Left renal pelvis (tissue), 4 donors: Measurements from ENCODE around the gene COL1A2. TPM values are rescaled to one million over a fixed set of nuclear protein-coding genes. Genes with fewer than 3 reads are reported as not detected.

Experiments used
- DNase-seq, 4 donors: peaks; one replicate each; pipeline ENCODE4 v3.0.0-alpha.2; 2013; ENCODE audit warnings: low read depth in 4 of 4, low spot score in 3 of 4
- polyA plus RNA-seq, 4 donors: library from polyadenylated mRNA; unstranded; fragments of 120-200 nt; gene quantifications; one replicate each; pipeline ENCODE4 v1.2.1, GENCODE V29; 2013; ENCODE audit not compliant: insufficient read length in 4 of 4

COL1A2 gene
- 1,000 to 10,000 TPM in 3 of 4 donors, 100 to 1,000 TPM in 1; 609 to 6,960 (median 1,286) TPM for polyA plus RNA-seq

GRCh38 chr7:94394437-94395140, at the start of gene COL1A2:
Gene COL1A2 (plus strand): TSS chr7:94394895. CDS start chr7:94395032, 137 bp downstream.
- no peak for DNase-seq

DNA sequence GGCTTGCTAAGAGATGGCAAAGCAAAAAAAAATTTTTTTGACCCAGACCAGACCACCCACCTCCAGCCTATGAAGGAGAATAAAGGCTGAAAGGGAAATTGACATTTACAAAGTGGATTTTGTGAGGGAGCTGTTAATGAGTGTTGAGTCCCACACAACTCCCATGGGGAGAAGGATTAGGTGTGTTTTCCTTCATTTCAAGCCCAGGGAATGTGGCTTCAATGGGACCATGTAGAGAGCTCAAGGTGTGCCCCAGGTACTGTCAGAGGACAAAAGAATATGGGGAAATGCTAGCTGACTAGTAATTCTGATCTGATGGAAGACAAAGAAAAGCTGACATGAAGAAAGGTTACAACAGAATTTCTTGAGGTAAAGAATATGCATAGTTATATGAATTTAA, 48.8 kb upstream of the COL1A2 start:
- DNase-seq = no peak

DNA sequence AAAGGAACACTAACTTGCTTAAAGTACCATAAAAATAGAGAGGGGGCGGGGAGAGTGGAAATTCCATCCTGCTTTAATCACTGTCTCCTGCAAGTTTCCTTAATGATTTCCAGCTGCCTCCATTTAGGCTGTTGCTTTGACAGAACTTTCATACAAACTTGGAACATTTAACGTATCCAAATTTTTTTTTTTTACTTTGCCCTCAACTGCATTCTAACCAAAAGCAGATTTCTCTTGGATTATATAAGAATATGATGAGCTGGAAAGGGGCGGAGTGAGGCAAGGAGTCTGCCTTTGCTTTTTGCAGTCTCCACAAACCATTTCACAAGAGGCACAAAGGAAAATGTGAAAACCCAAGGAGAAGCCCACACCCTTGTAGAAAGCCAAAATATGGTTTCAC, 46.6 kb upstream of the COL1A2 start:
- peak; percentile 45 to 52 (median 48) for DNase-seq

GRCh38 chr7:94350734-94351133, 44.0 kb upstream of the COL1A2 start:
- DNase-seq = no peak

DNA sequence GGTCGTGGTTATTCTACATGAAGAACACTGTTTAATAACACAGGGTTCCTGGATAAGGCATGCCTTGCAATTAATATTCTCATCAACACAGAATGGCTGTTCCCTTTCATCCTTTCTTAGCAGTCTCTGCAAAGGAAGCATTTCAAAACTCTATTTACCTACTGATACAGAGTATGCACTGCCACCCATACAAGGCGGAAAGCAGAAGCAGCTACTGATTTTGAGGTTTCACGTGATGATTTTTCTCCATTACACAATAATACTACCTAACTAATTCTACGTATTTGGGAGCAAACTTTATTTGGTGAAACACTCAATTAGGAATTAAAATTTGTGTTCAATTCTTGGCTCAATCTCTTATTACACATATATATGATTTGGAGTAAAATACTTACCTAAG, 43.0 kb upstream of the COL1A2 start:
- no peak for DNase-seq

DNA sequence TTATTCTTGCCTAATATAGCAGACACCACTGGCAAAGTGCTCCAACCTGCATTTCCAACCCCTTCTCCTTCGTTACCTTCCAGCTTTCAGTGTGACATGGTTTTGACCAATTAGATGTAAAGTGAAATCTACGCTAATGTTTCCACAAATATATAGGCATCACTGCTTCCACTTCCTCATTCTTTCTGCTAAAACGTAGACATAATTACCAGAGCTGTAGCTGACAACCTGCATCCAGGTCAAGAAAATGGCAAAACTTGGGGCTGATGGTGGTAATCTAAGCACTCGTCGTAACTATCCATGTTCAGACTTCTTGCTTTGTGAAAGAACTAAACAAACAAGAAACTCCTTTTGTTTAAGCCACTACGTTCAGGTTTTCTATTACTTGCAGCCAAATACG, 41.8 kb upstream of the COL1A2 start:
- DNase-seq = no peak

- no peak for DNase-seq
Observed at GRCh38 chr7:94354953-94355352, 39.7 kb upstream of the COL1A2 start.

DNA sequence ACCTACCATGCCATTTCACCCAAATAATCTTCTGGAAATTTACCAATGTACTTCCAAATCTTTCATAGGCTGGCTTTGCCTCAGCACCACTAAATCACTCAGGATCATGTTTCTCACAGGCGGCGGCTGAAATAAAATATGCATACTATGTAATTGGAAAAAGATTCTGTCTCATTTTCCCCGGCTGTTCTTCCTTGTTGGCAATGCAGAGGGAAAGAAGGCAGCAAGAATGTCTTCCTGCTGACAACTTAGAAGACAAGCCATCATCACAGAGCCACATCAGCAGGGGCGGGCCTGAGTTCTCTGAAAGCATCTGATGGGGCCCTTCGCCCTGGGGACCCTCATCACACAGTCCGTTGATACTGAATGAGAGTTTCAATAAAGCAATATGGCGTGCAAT, 39.2 kb upstream of the COL1A2 start:
- no peak for DNase-seq

DNA sequence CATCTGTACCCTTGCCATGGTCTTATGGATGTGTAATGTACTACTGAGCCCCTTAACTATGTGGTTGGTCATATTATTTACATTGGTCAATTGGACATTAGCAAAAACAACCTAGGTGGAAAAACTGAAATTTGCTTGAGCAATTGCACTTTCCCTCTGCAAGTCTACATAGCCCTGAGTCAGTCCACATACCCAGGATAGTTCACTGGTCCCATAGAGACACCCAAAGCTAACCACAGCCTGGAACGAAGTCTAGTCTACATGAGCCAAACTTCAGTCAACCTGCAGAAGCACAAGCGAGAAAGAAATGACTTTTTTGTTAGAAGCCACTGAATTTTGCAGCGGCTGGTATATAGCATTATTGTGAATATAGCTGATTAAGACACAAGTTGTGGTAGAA, 37.6 kb upstream of the COL1A2 start:
- no peak for DNase-seq

DNA sequence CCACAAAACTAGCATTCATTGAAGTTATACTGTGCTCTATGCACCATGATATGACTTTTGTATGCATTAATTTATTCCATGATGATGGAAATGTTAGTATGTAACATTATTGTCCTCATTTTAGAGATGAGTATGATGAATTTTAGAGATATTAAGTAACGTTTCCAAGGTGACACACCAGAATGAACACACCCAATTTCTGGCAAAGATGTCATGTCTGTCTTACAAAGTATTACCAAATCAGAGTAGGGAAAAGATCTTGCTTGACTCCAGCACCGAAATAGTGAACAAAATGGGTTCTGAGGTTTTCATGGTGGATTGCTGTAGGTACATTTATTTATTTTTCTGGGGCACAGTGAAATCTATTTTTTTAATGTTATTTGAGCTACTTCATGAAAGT, 33.8 kb upstream of the COL1A2 start:
- no peak for DNase-seq

GRCh38 chr7:94362276-94362675, 32.4 kb upstream of the COL1A2 start:
- no peak for DNase-seq

- DNase-seq = no peak
Observed at GRCh38 chr7:94364816-94365215, 29.9 kb upstream of the COL1A2 start.

DNA sequence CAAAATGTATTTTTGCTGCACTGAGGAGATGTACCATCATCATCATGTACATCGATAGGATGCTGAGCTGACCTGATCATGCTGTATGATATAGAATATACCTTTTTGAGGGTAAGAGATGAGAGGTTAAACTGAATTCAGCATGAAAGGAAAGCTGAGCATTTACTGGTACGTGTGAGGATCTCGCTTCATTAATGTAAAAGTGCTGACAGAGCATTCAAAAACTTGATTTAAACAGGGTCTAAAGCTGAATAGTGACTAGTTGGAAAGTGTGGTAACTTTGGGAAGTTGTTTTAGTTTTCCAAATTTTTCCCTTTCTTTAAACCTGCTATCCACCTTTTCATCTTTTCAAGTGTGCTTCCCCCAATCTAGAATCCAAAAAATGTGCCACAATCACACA, 28.5 kb upstream of the COL1A2 start:
- DNase-seq = no peak

DNA sequence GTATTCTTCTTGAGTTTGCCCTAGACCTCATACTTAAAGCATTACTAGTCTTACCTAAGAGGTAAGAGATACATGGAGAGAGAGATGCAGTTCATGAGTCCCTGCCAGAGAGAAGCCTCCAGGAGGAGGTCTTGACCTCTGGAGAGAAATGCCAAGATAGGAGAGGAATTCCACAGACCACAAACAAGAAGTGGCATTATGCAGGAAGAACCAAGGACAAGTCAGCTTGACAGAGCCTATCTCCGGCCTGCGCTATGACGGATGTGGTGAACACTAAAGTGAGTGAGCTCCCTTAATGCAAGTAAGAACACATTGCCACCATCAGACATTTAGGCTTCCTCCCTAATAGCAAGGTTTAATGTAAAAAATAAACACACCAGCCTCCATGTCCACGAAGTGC, 27.9 kb upstream of the COL1A2 start:
- DNase-seq = no peak

- no peak for DNase-seq
Observed at GRCh38 chr7:94367949-94368348, 26.7 kb upstream of the COL1A2 start.

DNA sequence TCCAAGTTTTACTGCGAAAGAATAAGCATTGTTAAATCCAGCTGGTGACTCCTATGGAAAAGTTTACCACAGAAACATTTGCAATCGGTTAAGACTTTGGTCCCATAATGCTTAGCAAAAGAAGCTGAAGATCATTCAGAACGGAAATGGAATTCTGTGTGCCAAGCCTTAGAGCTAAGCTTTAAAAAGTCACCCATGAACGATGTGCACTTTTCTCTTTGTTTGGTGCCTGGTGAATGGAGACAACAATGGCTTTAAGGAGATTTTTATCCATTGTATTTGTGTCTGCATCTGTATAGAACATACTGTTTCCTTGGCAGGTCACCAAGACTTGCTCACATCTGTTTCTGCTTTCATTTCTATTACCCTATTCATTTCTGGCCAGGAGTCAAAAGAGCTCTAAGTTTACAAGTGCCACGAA, 26.3 kb upstream of the COL1A2 start:
- no peak for DNase-seq

DNA sequence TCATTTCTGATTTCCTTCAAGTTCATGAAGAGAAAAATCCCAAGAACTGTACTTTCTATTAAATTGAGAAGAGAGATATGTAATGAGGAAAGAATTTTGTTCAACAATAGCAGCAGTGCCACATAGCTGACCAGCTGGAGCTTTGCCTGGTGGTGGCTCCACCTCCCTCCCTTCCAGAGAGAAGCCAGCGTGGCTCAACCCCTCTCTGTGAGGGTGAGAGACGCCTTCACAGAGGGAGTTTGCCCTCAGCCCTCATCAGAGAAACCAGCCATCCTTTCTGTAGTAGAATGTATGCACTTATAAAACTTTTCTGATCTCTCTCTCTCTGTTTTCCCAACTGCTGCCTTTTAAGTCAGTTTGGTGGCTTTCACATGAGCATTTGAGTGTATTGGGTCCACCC, 20.5 kb upstream of the COL1A2 start:
- DNase-seq = no peak

- peak in 2 of 4 donors; percentile 84 for DNase-seq
Observed at GRCh38 chr7:94374721-94375566, 19.8 kb upstream of the COL1A2 start.

- DNase-seq = no peak
Observed at GRCh38 chr7:94375691-94376090, 19.0 kb upstream of the COL1A2 start.

DNA sequence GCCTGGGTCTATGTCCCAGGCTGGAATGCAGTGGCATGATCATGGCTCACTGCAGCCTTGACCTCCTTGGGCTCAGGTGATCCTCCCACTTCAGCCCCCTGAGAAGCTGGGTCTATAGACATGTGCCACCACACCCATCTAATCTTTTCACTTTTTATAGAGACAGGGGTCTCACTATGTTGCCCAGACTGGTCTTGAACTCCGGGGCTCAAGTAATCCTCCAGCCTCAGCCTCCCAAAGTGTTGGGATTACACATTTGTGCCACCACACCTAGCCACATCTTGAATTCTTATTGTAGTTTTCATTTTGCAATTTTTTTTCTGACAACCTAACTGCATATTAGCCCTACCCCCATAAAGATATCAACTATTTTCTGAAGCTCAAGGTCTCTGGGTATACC, 18.4 kb upstream of the COL1A2 start:
- DNase-seq = no peak

GRCh38 chr7:94378356-94378755, 16.3 kb upstream of the COL1A2 start:
- no peak for DNase-seq

GRCh38 chr7:94380264-94380663, 14.4 kb upstream of the COL1A2 start:
- no peak for DNase-seq
